Naive thymus-derived CD4-positive, alpha-beta T cell (primary cell): ENCODE data around the gene LEMD3. TPM values are rescaled to one million over a fixed set of nuclear protein-coding genes. Genes with fewer than 3 reads are reported as not detected.

Experiments
- ATAC-seq: fragments of 150-1000 bp; cut with Tn5 transposase; 2 replicates; pipeline ENCODE4 v1.10.0; 2021; ENCODE audit warnings: mild to moderate bottlenecking, moderate library complexity
- CTCF ChIA-PET: fragments of 350-600 bp; sonication (Branson Sonifier 250); formaldehyde crosslinking; loops from one replicate; lab custom pipeline; 2021; ENCODE audit warnings: antibody characterized with exemption; lab: Charles Lee
- POLR2A ChIA-PET: fragments of 350-600 bp; sonication (Branson Sonifier 250); formaldehyde crosslinking; loops from one replicate; lab custom pipeline; 2021; ENCODE audit warnings: antibody characterized with exemption, inconsistent platforms; lab: Charles Lee
- DNase-seq, 9 donors: peaks; one replicate each; pipeline versions ENCODE4 v3.0.0 to v3.0.0-alpha.2; 2020 to 2022; ENCODE audit warnings: mixed read lengths in 1 of 9
- H3K27ac ChIP-seq: one replicate; pipeline ENCODE4 v1.7.0; 2013; ENCODE audit warnings: mild to moderate bottlenecking, low read depth, low read length, moderate library complexity
- H3K27me3 ChIP-seq, 2 donors: one replicate each; pipeline ENCODE4 v1.7.0; 2013; ENCODE audit warnings: low read length in 2 of 2, mild to moderate bottlenecking in 2 of 2, moderate library complexity in 2 of 2; ENCODE audit not compliant: control insufficient read depth in 2 of 2, insufficient read depth in 2 of 2
- H3K36me3 ChIP-seq, 3 experiments: 1 replicate in 2 of 3; 2 replicates in 1 of 3; pipeline ENCODE4 v1.7.0; 2013; ENCODE audit warnings: low read length in 3 of 3, mild to moderate bottlenecking in 3 of 3, moderate library complexity in 1 of 3; ENCODE audit not compliant: insufficient read depth in 3 of 3, control insufficient read depth in 2 of 3
- H3K4me1 ChIP-seq, 2 donors: one replicate each; pipeline ENCODE4 v1.7.0; 2013; ENCODE audit warnings: low read length in 2 of 2, mild to moderate bottlenecking in 2 of 2, moderate library complexity in 1 of 2; ENCODE audit not compliant: control insufficient read depth in 2 of 2, insufficient read depth in 2 of 2
- H3K4me3 ChIP-seq: 2 replicates; pipeline ENCODE4 v1.7.0; 2013; ENCODE audit warnings: mild to moderate bottlenecking, low read length
- H3K9me3 ChIP-seq, 3 experiments: 1 replicate in 2 of 3; 2 replicates in 1 of 3; pipeline ENCODE4 v1.7.0; 2013; ENCODE audit warnings: low read length in 3 of 3; ENCODE audit not compliant: control insufficient read depth in 2 of 3
- H3K27ac Mint-ChIP-seq, 9 donors: one replicate each; pipeline ENCODE4 v1.8.0; 2020 to 2022; ENCODE audit warnings: mixed read lengths in 9 of 9, mild to moderate bottlenecking in 8 of 9, moderate library complexity in 5 of 9, inconsistent platforms in 2 of 9
- H3K27me3 Mint-ChIP-seq, 5 donors: one replicate each; pipeline ENCODE4 v1.8.0; 2021 to 2022; ENCODE audit warnings: mixed read lengths in 5 of 5, mild to moderate bottlenecking in 1 of 5
- H3K36me3 Mint-ChIP-seq, 5 donors: one replicate each; pipeline ENCODE4 v1.8.0; 2020 to 2022; ENCODE audit warnings: mixed read lengths in 5 of 5, mild to moderate bottlenecking in 3 of 5, inconsistent platforms in 1 of 5
- H3K4me1 Mint-ChIP-seq, 7 donors: one replicate each; pipeline ENCODE4 v1.8.0; 2020 to 2022; ENCODE audit warnings: mixed read lengths in 7 of 7, mild to moderate bottlenecking in 3 of 7, inconsistent platforms in 1 of 7
- H3K4me3 Mint-ChIP-seq, 10 donors: one replicate each; pipeline ENCODE4 v1.8.0; 2020 to 2022; ENCODE audit warnings: mild to moderate bottlenecking in 10 of 10, mixed read lengths in 10 of 10, moderate library complexity in 6 of 10, inconsistent platforms in 2 of 10
- H3K9me3 Mint-ChIP-seq, 11 donors: one replicate each; pipeline ENCODE4 v1.8.0; 2020 to 2022; ENCODE audit warnings: mixed read lengths in 11 of 11, mild to moderate bottlenecking in 4 of 11, inconsistent platforms in 1 of 11, moderate library complexity in 1 of 11
- intact Hi-C, 2 donors: fragments of 100-400 bp; cut with micrococcal nuclease; formaldehyde crosslinking; loops; one replicate each; pipeline ENCODE4 v1.15.1; 2023
- polyA plus RNA-seq, 2 donors: library from polyadenylated mRNA; unstranded; fragments of 300-500 nt; fragmentation: Illumina TruSeq; gene quantifications; one replicate each; pipeline ENCODE4 v1.2.3, GENCODE V29; 2021
- total RNA-seq, 6 experiments: library from RNA in 5 of 6; stranded (reverse) in 5 of 6; gene quantifications; 1 replicate in 5 of 6; 2 replicates in 1 of 6; pipeline ENCODE4 v1.2.3 and lab custom pipeline; 2021 to 2026

LEMD3 gene
- total and polyA plus RNA-seq, 7 experiments from 2014 or later, result 33.3 to 60.1 (median 52.2) TPM

- H3K4me1 ChIP-seq, result peaks cover 6 to 10% of the 10 kb centered on the region in 2 donors
- no peak overlapping the region for H3K27ac ChIP-seq
- POLR2A ChIA-PET, result no interaction called here
- H3K4me1 Mint-ChIP-seq, result peaks cover 51 to 95% (median 87%) of the 10 kb centered on the region in 7 donors
- H3K36me3 Mint-ChIP-seq, result peaks cover 8 to 43% (median 24%) of the 10 kb centered on the region in 5 donors
- peaks cover 0 to 3% (median 0%) of the 10 kb centered on the region in 11 donors for H3K9me3 Mint-ChIP-seq
- DNase-seq (no peak), ATAC-seq (no peak)
- no peaks in the 10 kb centered on the region for H3K9me3 ChIP-seq
- no peaks in the 10 kb centered on the region for H3K27me3 Mint-ChIP-seq
- no peaks in the 10 kb centered on the region for H3K27me3 ChIP-seq
- no peaks in the 10 kb centered on the region for H3K36me3 ChIP-seq
- H3K4me3 Mint-ChIP-seq, result peak overlapping the region in 1 of 10 donors; percentile 28
- intact Hi-C loops, result no loop called here
- CTCF ChIA-PET, result no interaction called here
- H3K4me3 ChIP-seq, result no peak overlapping the region
- H3K27ac Mint-ChIP-seq, result peak overlapping the region in 3 of 9 donors; percentile 13 to 70 (median 28)
These were observed 18.9 kb downstream of the LEMD3 start for GRCh38 chr12:65188179-65188701.

GRCh38 chr12:65189028-65189718, 19.8 kb downstream of the LEMD3 start:
- no peak for DNase-seq
- Histone ChIP-seq H3K4me1 (peaks cover 0 to 13% of the 10 kb centered on the region in 2 donors), H3K4me3 (no peak overlapping the region), H3K36me3 (no peaks in the 10 kb centered on the region), H3K27ac (no peak overlapping the region), H3K27me3 (no peaks in the 10 kb centered on the region), H3K9me3 (no peaks in the 10 kb centered on the region)
- intact Hi-C loops, result no loop called here
- ChIA-PET POLR2A (no interaction called here), CTCF (no interaction called here)
- no peak for ATAC-seq
- Mint-ChIP-seq H3K4me1 (peaks cover 47 to 94% (median 87%) of the 10 kb centered on the region in 7 donors), H3K9me3 (peaks cover 0 to 6% (median 3%) of the 10 kb centered on the region in 11 donors), H3K4me3 (no peak overlapping the region), H3K27ac (peak overlapping the region in 1 of 9 donors; percentile 25), H3K36me3 (peaks cover 8 to 45% (median 30%) of the 10 kb centered on the region in 5 donors), H3K27me3 (no peaks in the 10 kb centered on the region)

GRCh38 chr12:65192963-65193516, 23.7 kb downstream of the LEMD3 start:
- Mint-ChIP-seq H3K36me3 (peaks cover 8 to 63% (median 54%) of the 10 kb centered on the region in 5 donors), H3K27ac (peak overlapping the region in 8 of 9 donors; percentile 0 to 83 (median 24)), H3K27me3 (no peaks in the 10 kb centered on the region), H3K9me3 (peaks cover 4 to 31% (median 15%) of the 10 kb centered on the region in 11 donors), H3K4me1 (peaks cover 42 to 93% (median 81%) of the 10 kb centered on the region in 7 donors), H3K4me3 (peak overlapping the region in 8 of 10 donors; percentile 12 to 71 (median 54))
- H3K4me3 ChIP-seq, result no peak overlapping the region
- H3K36me3 ChIP-seq, result peaks cover 0 to 6% (median 0%) of the 10 kb centered on the region in 3 experiments
- ChIA-PET POLR2A (interaction anchor here (0.9 kb wide), 2 partner anchors 22 to 24 kb away, joined by 3 read pairs; partner anchors contain the start of gene LEMD3), CTCF (no interaction called here)
- intact Hi-C loops, result loop anchor here in 1 of 2 donors (2.0 kb wide), 1 partner anchor 22 kb away; no protein-coding TSS in a partner anchor
- peak; percentile 14 for ATAC-seq
- no peak for DNase-seq
- peaks cover 0 to 18% (median 3%) of the 10 kb centered on the region in 3 experiments for H3K9me3 ChIP-seq
- no peaks in the 10 kb centered on the region for H3K27me3 ChIP-seq
- no peak overlapping the region for H3K27ac ChIP-seq
- peaks cover 0 to 13% of the 10 kb centered on the region in 2 donors for H3K4me1 ChIP-seq

GRCh38 chr12:65194949-65195348, 25.6 kb downstream of the LEMD3 start:
- H3K27ac ChIP-seq, result no peak overlapping the region
- Mint-ChIP-seq H3K4me1 (peaks cover 35 to 84% (median 73%) of the 10 kb centered on the region in 7 donors), H3K9me3 (peaks cover 4 to 31% (median 15%) of the 10 kb centered on the region in 11 donors), H3K27me3 (no peaks in the 10 kb centered on the region), H3K27ac (no peak overlapping the region), H3K4me3 (no peak overlapping the region), H3K36me3 (peaks cover 5 to 59% (median 53%) of the 10 kb centered on the region in 5 donors)
- no peak overlapping the region for H3K4me3 ChIP-seq
- intact Hi-C loops, result no loop called here
- DNase-seq, result no peak
- H3K36me3 ChIP-seq, result peaks cover 0 to 6% (median 0%) of the 10 kb centered on the region in 3 experiments
- ChIA-PET POLR2A (interaction anchor here (0.9 to 1.8 kb wide), 3 partner anchors 9 to 25 kb away, joined by 3 to 5 read pairs (median 3); partner anchors contain the start of gene LEMD3), CTCF (interaction anchor here (0.6 kb wide), 1 partner anchor 1351 kb away, joined by 3 read pairs; no protein-coding TSS in a partner anchor)
- H3K4me1 ChIP-seq, result peaks cover 0 to 13% of the 10 kb centered on the region in 2 donors
- ATAC-seq, result no peak
- H3K27me3 ChIP-seq, result no peaks in the 10 kb centered on the region
- peaks cover 0 to 18% (median 3%) of the 10 kb centered on the region in 3 experiments for H3K9me3 ChIP-seq

- peaks cover 0 to 18% (median 3%) of the 10 kb centered on the region in 3 experiments for H3K9me3 ChIP-seq
- peaks cover 4 to 31% (median 15%) of the 10 kb centered on the region in 11 donors for H3K9me3 Mint-ChIP-seq
- H3K4me1 Mint-ChIP-seq, result peaks cover 34 to 84% (median 73%) of the 10 kb centered on the region in 7 donors
- ATAC-seq, result no peak
- ChIA-PET CTCF (interaction anchor here (0.6 kb wide), 1 partner anchor 28 kb away, joined by 3 read pairs; no protein-coding TSS in a partner anchor), POLR2A (interaction anchor here (0.9 to 1.8 kb wide), 3 partner anchors 8 to 26 kb away, joined by 3 to 5 read pairs (median 3); partner anchors contain the start of gene LEMD3)
- peaks cover 0 to 6% (median 0%) of the 10 kb centered on the region in 3 experiments for H3K36me3 ChIP-seq
- H3K4me1 ChIP-seq, result peaks cover 0 to 13% of the 10 kb centered on the region in 2 donors
- no peaks in the 10 kb centered on the region for H3K27me3 ChIP-seq
- no peak overlapping the region for H3K27ac ChIP-seq
- peak overlapping the region in 1 of 10 donors; percentile 7 for H3K4me3 Mint-ChIP-seq
- no peaks in the 10 kb centered on the region for H3K27me3 Mint-ChIP-seq
- no peak for DNase-seq
- intact Hi-C loops, result no loop called here
- no peak overlapping the region for H3K4me3 ChIP-seq
- H3K27ac Mint-ChIP-seq, result peak overlapping the region in 1 of 9 donors; percentile 46
- H3K36me3 Mint-ChIP-seq, result peaks cover 5 to 62% (median 56%) of the 10 kb centered on the region in 5 donors
These were observed 26.1 kb downstream of the LEMD3 start for GRCh38 chr12:65195387-65196055.
